Fibroblast of lung (primary cell): Measurements from ENCODE around the gene CADM2. TPM values are rescaled to one million over a fixed set of nuclear protein-coding genes. Genes with fewer than 3 reads are reported as not detected.

Experiments used
- DNase-seq, 2 donors: peaks; one replicate each; pipeline versions ENCODE4 v3.0.0 to v3.0.0-alpha.2; 2010; ENCODE audit warnings: low read depth in 2 of 2
- H2AFZ ChIP-seq: 2 replicates; pipeline ENCODE4 v1.5.1; 2012; ENCODE audit warnings: low read length, control low read depth, inconsistent platforms
- H3K27ac ChIP-seq: 2 replicates; pipeline ENCODE4 v1.5.1; 2011; ENCODE audit warnings: low read length, control low read depth; ENCODE audit not compliant: insufficient read depth
- H3K27me3 ChIP-seq: 2 replicates; pipeline ENCODE4 v1.5.1; 2011; ENCODE audit warnings: mild to moderate bottlenecking, low read length; ENCODE audit not compliant: control insufficient read depth, insufficient read depth
- H3K36me3 ChIP-seq: 2 replicates; pipeline ENCODE4 v1.5.1; 2011; ENCODE audit warnings: low read length; ENCODE audit not compliant: control insufficient read depth, insufficient read depth
- H3K4me1 ChIP-seq: 2 replicates; pipeline ENCODE4 v1.5.1; 2011; ENCODE audit warnings: low read length; ENCODE audit not compliant: control insufficient read depth, insufficient read depth; ENCODE audit errors: extremely low read depth
- H3K4me2 ChIP-seq: 2 replicates; pipeline ENCODE4 v1.5.1; 2011; ENCODE audit warnings: low read length, control low read depth; ENCODE audit not compliant: insufficient read depth; ENCODE audit errors: extremely low read depth
- H3K4me3 ChIP-seq, 4 experiments: fragments of 200-600 bp in 1 of 4; sonication (generic) in 1 of 4; replicated peaks in 1 of 4; 2 replicates each; pipeline ENCODE4 v1.5.1; 2011 to 2016; ENCODE audit warnings: low read length in 4 of 4, low read depth in 3 of 4, mild to moderate bottlenecking in 3 of 4, control low read depth in 2 of 4, inconsistent platforms in 1 of 4, mixed read lengths in 1 of 4; ENCODE audit not compliant: insufficient read depth in 1 of 4; ENCODE audit errors: control extremely low read depth in 1 of 4
- H3K79me2 ChIP-seq: 2 replicates; pipeline ENCODE4 v1.5.1; 2012; ENCODE audit warnings: mild to moderate bottlenecking, low read length, inconsistent platforms; ENCODE audit not compliant: control insufficient read depth, insufficient read depth
- H3K9ac ChIP-seq: 2 replicates; pipeline ENCODE4 v1.5.1; 2011; ENCODE audit warnings: mild to moderate bottlenecking, low read length, control low read depth; ENCODE audit not compliant: insufficient read depth
- H3K9me3 ChIP-seq: 2 replicates; pipeline ENCODE4 v1.5.1; 2012; ENCODE audit warnings: low read depth, low read length; ENCODE audit not compliant: control insufficient read depth, insufficient read depth
- H4K20me1 ChIP-seq: 2 replicates; pipeline ENCODE4 v1.5.1; 2011; ENCODE audit warnings: low read length; ENCODE audit not compliant: control insufficient read depth, insufficient read depth; ENCODE audit errors: extremely low read depth
- EZH2 ChIP-seq: IDR thresholded peaks from 2 replicates; pipeline ENCODE4 v1.5.1; 2012; ENCODE audit warnings: low read length, control low read depth, mild to moderate bottlenecking; ENCODE audit errors: missing control alignments
- polyA plus RNA-seq, 2 donors: library from polyadenylated mRNA; depleted of rRNA in 1 of 2; stranded (reverse) in 1 of 2; unstranded in 1 of 2; fragments of >200 nt; gene quantifications; 2 replicates each; pipeline ENCODE4 v1.2.1, GENCODE V29; 2011 to 2012; ENCODE audit warnings: missing spikeins in 1 of 2
- total RNA-seq: library from RNA; depleted of rRNA; stranded (reverse); fragments of >200 nt; gene quantifications from 2 replicates; pipeline ENCODE4 v1.2.1, GENCODE V29; 2014
- TF ChIP-seq, protein P1 (sequence below), 2 donors: IDR thresholded peaks in 1 of 2; conservative IDR thresholded peaks in 1 of 2; 1 replicate in 1 of 2; 2 replicates in 1 of 2; pipeline ENCODE4 v1.5.1; 2011 to 2012; ENCODE audit warnings: low read length in 2 of 2, control low read depth in 1 of 2, inconsistent platforms in 1 of 2, low read depth in 1 of 2, mild to moderate bottlenecking in 1 of 2

Gene CADM2
- total and polyA plus RNA-seq, 2 donors (not counting 1 experiment from before 2014, with no cell fraction given) = under 0.01 to 0.12 TPM

DNA sequence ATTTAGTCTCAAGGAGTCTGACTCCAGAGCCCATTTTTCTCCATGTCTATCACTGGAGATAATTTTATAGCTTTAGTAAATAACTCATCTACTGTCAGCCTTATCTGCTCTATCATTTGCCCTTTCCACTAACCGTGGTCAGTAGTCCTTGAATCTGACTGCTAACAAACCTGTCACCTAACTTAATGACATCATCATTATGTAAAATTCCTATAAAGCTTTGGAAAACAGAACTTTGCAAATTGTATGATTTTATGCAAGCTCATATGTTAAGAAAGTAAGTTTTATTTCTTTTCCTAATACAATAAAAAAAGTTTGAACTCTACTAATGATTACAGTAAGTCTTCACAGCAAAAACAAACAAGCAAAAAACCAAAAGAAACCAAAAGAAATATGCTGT lies 293.9 kb downstream of the CADM2 start:
- Histone ChIP-seq H4K20me1 (no peaks in the 10 kb centered on the region), H3K79me2 (no peaks in the 10 kb centered on the region), H3K36me3 (no peaks in the 10 kb centered on the region), H3K27me3 (no peaks in the 10 kb centered on the region), H3K4me3 (no peak overlapping the region), H3K4me2 (no peak overlapping the region), H3K27ac (no peak overlapping the region), H3K9me3 (no peaks in the 10 kb centered on the region), H3K9ac (no peak overlapping the region), H3K4me1 (no peaks in the 10 kb centered on the region), H2AFZ (no peak overlapping the region)
- no peak for DNase-seq
- TF ChIP-seq, protein P1, sequence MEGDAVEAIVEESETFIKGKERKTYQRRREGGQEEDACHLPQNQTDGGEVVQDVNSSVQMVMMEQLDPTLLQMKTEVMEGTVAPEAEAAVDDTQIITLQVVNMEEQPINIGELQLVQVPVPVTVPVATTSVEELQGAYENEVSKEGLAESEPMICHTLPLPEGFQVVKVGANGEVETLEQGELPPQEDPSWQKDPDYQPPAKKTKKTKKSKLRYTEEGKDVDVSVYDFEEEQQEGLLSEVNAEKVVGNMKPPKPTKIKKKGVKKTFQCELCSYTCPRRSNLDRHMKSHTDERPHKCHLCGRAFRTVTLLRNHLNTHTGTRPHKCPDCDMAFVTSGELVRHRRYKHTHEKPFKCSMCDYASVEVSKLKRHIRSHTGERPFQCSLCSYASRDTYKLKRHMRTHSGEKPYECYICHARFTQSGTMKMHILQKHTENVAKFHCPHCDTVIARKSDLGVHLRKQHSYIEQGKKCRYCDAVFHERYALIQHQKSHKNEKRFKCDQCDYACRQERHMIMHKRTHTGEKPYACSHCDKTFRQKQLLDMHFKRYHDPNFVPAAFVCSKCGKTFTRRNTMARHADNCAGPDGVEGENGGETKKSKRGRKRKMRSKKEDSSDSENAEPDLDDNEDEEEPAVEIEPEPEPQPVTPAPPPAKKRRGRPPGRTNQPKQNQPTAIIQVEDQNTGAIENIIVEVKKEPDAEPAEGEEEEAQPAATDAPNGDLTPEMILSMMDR (conservative IDR thresholded peaks at IDR 0.05 in 1 of 2, IDR thresholded peaks at IDR 0.05 in 1 of 2; ENCODE audit: low read depth in 1 of 2, low read length in 2 of 2) = no peak
- no peak for TF ChIP-seq EZH2

DNA sequence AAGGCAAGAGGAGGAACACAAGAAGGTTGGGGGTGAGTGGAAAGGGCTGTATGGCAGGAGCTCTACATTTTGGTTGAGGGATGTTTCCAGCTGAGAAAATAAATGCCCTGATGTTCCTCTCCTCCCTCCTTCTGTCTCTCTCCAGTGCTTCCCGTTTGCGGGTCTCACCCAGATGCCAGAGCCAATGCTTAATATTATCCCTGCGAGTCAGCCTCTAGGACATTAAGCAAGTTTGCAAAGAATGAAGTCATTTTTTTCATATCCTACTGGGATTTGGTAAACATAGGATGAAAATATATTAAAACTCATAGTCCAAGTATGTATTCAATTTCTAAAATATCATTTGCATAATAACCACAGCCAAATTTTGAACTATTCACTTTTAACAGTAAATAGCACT lies 295.9 kb downstream of the CADM2 start:
- Histone ChIP-seq H3K27me3 (no peaks in the 10 kb centered on the region), H2AFZ (no peak overlapping the region), H3K9me3 (no peaks in the 10 kb centered on the region), H3K79me2 (no peaks in the 10 kb centered on the region), H3K9ac (no peak overlapping the region), H4K20me1 (no peaks in the 10 kb centered on the region), H3K4me2 (no peak overlapping the region), H3K27ac (no peak overlapping the region), H3K4me1 (no peaks in the 10 kb centered on the region), H3K36me3 (no peaks in the 10 kb centered on the region), H3K4me3 (no peak overlapping the region)
- no peak for TF ChIP-seq EZH2
- TF ChIP-seq, protein P1 (conservative IDR thresholded peaks at IDR 0.05 in 1 of 2, IDR thresholded peaks at IDR 0.05 in 1 of 2; ENCODE audit: low read depth in 1 of 2, low read length in 2 of 2) = no peak
- peak; percentile 27 to 45 for DNase-seq

DNA sequence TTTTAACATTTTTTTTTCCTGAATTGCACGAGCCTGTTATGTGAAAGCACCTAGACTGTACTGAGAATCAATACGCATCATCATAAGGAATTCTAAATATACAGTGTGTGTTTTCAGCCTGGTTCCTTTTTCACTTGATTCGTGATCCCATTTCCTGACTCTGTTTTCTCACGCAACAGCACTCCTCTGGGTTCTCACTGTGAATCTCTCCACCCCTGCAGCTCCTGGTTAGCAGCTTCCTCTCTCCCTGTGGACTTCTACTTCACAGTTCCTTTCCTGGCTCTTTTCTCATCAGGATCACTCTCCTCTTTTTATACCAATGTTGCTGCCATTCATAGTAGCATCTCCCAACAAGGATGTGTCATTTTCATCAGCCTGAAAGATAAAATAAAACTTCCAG lies 297.2 kb downstream of the CADM2 start:
- Histone ChIP-seq H3K4me3 (no peak overlapping the region), H3K9ac (no peak overlapping the region), H4K20me1 (no peaks in the 10 kb centered on the region), H2AFZ (no peak overlapping the region), H3K4me2 (no peak overlapping the region), H3K36me3 (no peaks in the 10 kb centered on the region), H3K79me2 (no peaks in the 10 kb centered on the region), H3K9me3 (no peaks in the 10 kb centered on the region), H3K4me1 (no peaks in the 10 kb centered on the region), H3K27me3 (no peaks in the 10 kb centered on the region), H3K27ac (no peak overlapping the region)
- DNase-seq = no peak
- TF ChIP-seq EZH2 = no peak
- TF ChIP-seq, protein P1 (conservative IDR thresholded peaks at IDR 0.05 in 1 of 2, IDR thresholded peaks at IDR 0.05 in 1 of 2; ENCODE audit: low read depth in 1 of 2, low read length in 2 of 2) = no peak
